HG03280 (cell line): ENCODE data around the gene EMILIN1.

Experiments used
- ATAC-seq: cut with Tn5 transposase; IDR thresholded peaks from one replicate; pipeline ENCODE4 v1.9.1; 2021; ENCODE audit warnings: mild to moderate bottlenecking, moderate library complexity; ENCODE audit not compliant: unreplicated experiment

Gene EMILIN1

GRCh38 chr2:27078267-27079194, at the start of gene EMILIN1:
TSS of gene EMILIN1 (plus strand) at chr2:27078615. CDS start at chr2:27079066, 451 bp downstream.
- ATAC-seq, result no peak

DNA sequence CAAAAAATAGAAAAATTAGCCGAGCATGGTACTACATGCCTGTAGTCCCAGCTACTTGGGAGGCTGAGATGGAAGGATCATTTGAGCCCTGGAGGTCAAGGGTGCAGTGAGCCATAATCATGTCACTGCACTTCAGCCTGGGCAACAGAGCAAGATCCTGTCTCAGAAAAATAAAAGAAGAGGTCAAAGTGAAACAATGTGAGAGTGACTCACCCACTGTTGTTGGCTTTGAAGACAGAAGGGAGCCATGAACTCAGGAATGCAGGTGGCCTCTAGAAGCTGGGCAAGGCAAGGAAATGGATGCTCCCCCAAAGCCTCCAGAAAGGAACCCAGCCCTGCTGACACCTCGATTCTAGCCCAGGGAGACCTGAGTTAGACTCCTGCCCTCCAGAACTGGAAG, 49.4 kb upstream of the EMILIN1 start:
- ATAC-seq, result no peak

DNA sequence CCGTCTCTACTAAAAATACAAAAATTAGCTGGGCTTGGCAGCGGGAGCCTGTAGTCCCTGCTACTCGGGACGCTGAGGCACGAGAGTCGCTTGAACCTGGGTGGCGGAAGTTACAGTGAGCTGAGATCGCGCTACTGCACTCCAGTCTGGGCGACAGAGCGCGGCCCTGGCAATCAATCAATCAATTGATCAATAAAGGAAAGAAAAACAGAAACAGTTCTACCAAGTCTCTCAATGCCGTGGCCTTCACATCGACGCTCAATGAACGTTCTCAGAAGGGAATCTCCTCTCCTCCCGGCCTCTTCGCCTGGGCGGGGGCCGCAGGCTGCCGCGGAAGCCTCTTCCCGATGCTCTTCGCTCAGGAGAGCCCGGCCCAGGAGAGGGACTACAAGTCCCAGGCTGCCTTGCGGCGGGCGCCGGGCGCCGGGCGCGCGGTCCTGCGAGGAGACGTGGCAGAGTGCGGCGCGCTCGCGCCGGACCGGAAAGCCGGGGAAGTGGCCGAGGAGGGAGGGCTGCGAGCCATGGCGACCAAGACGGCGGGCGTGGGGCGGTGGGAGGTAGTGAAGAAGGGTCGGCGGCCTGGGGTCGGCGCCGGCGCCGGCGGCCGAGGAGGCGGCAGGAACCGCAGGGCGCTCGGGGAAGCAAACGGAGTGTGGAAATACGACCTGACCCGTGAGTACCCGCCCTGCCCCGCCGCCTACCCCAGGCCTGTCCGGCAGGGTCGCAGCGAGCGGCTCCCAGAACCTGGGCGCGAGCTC, 45.7 kb upstream of the EMILIN1 start, which contains the start of gene TMEM214:
TSS of gene TMEM214 (plus strand) at position 471 of the 758 bp plus-strand sequence. CDS start at position 522, 51 bp downstream.
- ATAC-seq, result peak; percentile 88

DNA sequence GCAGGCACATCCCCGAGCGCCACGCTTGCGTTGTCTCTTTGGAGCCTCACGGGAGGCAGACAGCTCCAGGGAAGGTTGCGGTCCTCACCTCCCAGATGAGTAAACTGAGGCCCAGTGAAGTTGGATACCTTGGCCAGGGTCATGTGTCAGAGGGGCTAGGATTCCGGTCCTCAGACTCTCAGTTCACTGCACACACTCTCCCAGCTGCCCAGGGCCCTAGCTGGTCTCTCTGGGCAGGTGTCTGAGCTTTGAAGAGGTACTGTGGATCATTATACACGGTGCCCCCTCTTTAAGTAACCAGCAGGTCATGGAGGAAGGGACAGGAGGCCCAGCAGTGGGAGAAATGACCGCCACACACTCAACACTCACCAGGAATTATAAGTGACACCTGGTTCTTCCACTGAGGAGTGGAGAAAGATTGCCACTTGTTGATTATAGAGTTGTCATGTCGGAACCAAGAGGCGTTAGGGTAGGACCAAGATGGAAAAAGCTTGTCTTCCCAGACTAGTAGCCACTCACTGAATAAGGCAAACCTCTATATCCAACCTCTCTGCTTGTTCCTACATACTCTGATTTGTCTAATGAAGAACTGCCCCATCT, 45.1 kb upstream of the EMILIN1 start:
- no peak for ATAC-seq

GRCh38 chr2:27038012-27038411, 40.4 kb upstream of the EMILIN1 start:
- ATAC-seq, result no peak

- ATAC-seq, result no peak
Measured at GRCh38 chr2:27038631-27039339, 39.6 kb upstream of the EMILIN1 start.

DNA sequence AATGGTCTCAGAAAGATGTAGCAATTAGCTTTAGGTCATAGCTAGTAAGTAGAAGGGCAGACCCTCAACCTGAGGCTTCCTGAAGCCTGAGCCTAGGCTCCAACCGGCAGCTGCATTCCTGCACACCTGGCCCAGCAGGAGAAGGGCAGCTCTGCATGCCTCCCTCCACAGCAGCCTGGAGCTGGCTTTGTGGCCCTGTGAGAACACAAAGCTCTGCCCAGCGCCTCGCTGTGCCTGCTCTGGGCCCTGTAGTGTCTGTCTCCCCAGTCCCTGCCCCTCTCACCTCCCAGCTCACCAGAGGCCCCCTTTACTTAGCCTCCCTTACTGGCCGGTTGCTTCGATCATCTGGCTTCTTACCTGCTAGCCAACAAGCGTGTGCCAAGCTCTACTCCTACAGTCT, 39.0 kb upstream of the EMILIN1 start:
- no peak for ATAC-seq

GRCh38 chr2:27039871-27040270, 38.5 kb upstream of the EMILIN1 start:
- no peak for ATAC-seq

DNA sequence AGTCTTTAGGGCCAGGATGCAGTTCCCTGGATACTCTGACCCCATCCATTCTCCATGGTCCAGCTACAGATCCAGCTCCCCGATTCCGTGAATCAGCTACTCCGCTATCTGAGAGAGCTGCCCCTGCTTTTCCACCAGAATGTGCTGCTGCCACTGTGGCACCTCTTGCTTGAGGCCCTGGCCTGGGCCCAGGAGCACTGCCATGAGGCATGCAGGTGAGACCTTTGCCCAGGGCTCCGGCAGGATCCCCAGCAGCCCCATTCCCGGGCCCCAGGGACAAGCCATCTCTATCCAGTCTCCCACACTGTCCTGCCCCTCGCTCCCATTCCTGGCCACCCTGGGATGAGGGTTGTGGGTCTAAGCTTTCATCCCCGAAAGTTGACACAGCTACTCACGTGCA, 38.1 kb upstream of the EMILIN1 start:
- ATAC-seq, result no peak

DNA sequence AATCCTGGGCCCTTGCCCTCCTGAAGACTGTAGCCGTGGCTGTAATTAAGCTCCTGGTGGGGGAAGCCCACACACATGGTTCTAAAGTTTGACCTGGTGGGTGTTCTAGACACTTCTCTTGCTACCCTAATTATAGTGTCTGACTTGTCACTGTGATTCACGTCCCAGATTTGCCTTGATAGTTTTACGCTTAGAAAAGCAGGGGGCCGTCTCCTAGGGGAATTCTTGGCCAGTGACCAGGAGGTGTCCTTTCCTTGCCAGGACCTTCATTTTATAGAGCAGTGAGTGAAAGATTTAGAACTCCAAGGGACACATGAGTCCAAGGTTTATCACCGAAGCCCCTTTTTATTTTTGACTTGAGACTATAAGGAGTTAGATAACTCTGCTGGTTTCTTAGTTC, 36.7 kb upstream of the EMILIN1 start:
- ATAC-seq, result no peak

DNA sequence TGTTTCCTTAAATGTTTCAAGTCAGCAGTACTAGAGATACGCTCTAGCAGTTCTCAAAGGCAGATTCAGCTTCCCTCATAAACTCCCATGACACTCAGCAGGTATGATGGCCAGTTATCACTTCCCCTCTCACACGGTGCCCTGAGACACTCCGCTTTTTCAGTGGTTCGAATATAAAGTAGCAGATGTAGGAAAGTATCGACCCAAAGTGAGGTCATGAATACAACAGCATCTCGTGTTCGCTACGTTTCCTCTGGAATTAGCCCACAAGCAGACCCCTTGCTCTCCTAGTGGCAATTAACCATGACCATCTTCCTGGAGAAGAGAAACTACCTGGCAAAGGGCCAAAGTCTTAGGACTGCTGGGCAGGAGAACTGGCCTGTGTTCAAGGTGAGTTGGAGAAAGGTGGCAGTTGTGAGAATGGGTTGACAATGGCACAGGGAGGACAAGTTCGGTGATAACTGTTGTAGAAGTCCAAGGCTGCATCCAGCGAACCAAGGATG, 36.2 kb upstream of the EMILIN1 start:
- no peak for ATAC-seq

DNA sequence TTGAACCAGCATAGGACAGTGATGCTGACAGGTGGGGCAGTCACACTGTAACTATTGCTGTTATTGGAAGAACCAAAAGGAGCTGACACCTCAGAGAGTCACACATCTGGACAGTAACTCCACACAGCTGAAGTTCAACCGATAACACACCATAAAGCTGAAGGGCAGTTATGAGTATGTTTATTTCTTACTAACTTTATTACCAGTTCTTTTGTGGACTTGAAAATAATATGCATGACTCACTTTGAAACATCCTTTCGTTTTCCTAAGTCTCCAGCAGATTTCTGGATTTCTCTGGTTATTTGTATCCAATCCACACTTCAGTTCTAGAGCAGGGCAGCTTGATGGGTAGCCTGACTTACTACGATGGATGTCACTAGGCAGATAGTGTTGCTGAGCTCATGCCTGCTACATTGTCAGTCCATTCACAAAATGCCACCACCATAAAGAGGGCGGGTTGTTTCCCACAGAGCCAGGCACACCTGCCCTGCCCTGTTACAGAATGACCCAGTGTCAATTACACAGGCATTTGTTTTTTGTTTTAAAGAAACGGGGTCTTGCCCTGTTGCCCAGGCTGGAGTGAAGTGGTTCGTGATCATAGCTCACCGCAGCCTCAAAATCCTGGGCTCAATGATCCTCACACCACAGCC, 35.3 kb upstream of the EMILIN1 start:
- no peak for ATAC-seq

DNA sequence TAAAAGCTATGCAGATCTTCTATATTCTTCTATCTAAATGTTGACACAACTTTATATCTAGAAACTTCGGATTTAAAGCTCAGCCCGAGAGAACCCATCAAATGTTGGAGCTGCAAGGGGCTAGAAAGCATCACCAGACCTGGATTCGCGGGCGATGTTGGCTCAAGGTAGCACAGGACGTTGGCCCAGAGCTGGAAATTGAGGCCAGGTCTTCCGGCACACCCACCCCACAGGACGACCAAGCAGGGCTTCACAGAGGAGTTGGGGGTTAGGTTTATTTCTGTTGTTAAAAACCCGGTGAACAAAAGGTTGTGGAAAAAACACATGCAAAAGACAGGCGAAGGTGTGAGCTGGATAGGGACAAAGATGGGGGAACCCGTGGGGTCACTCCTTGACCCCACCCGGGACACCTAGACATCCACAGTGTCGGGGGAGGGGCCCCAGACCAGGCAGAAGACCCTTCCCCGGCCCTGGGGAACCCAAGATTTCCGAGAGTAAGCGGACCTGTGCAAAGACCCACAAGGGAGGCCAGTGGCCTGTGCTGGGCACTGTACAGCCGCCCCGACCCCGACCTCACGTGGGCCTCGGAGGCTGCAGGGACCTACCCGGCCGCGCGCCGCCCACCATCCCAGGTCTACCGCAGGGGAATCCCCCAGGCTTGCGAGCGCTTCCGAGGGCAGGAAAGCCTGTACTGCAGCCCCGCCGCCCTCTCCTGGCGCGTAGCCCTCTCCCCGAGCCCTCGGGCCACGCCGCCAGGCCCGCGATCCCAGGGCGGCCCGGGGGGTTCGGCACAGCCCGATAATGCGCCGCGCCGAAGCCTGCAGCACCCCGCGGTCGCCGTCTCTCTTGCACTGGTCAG, 28.8 kb upstream of the EMILIN1 start:
- peak; percentile 13 for ATAC-seq

DNA sequence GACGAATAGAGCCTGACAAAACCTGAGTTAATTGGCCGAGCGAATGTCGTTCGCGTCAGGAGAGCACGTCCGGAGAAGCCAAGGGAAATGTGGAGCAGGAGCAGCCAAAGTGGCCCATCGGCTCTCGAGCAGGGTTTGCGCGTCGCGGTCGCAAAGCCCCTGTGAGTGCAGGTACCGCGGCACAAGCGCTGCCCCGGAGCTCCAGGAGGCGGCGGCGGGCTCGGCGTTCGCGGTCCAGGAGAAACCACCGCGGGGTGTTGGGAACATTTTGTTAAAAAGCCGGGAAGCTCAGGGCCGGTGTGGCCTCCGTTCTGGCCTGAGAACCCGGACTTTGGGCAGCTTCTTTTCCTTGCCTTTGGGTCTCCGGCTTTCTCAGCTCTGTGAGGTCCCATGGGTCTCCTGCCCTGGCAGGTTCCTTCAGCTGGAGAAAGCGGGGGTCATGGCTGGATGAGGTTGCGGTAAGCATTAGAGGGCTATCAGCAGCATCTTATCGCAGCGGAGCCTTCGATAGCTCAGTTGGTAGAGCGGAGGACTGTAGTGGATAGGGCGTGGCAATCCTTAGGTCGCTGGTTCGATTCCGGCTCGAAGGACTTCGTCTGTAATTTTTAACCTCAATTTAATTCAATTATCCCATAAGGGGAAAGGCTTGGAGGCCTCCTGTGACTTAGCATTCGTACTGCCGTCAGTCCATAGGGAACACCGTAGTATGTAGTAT, 28.0 kb upstream of the EMILIN1 start:
- peak; percentile 47 for ATAC-seq

- peak; percentile 72 for ATAC-seq
Measured at GRCh38 chr2:27050996-27051901, 27.2 kb upstream of the EMILIN1 start, which contains the start of gene AGBL5. TSS of gene AGBL5 (plus strand) at chr2:27051668. CDS start at chr2:27052959, 1,291 bp downstream.

GRCh38 chr2:27051902-27052645, 26.3 kb upstream of the EMILIN1 start:
- ATAC-seq, result no peak

GRCh38 chr2:27053321-27053720, 25.1 kb upstream of the EMILIN1 start:
- ATAC-seq, result no peak
